ENCODE measurements around the gene CDKN2A.

Gene CDKN2A

DNA sequence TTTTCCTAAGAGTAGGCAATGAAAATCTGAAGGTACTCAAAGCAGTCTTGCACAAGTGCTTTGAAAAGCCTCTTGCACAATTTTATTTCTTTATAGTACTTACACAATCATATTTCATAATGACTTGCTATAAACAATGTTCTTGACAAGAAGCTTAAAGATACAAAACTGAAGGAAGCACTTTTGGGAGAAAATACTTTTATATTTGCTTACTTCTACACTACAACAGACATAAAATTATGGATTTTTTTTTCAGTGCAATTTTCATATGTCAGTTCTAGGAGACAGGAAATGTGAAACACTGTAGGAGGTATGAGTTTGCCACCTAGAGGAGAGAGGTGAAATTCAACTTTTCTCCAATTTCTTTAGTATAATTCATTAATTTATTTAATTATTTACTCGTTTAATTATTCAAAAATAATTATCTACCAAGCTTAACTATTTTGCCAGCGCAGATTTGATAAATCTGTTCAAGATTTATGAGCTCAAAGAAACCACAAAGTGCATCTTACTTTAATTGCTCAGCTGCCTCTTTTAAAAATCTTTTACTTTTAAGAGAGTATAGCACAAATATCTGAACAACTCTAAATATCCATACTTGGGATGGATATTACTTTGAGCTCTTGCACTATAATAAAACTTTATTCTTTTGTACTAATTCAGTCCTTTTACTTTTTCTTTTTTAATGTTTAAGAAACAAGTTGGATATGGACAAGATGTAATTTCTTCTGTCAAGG is 43.9 kb upstream of the CDKN2A start:
- Histone ChIP-seq H3K27me3 (ENCODE audit: insufficient read depth, poor library complexity, severe bottlenecking) (no peaks in the 10 kb centered on the region), H3K4me3 (replicated peaks; ENCODE audit: insufficient read depth, low read length) (no peak overlapping the region), H3K27ac (replicated peaks) (no peak overlapping the region; the same call in 1 of the 2 replicates)
- no peak for TF ChIP-seq POLR2AphosphoS5 (IDR thresholded peaks at IDR 0.05; ENCODE audit: low read depth)
- TF ChIP-seq, protein P1, sequence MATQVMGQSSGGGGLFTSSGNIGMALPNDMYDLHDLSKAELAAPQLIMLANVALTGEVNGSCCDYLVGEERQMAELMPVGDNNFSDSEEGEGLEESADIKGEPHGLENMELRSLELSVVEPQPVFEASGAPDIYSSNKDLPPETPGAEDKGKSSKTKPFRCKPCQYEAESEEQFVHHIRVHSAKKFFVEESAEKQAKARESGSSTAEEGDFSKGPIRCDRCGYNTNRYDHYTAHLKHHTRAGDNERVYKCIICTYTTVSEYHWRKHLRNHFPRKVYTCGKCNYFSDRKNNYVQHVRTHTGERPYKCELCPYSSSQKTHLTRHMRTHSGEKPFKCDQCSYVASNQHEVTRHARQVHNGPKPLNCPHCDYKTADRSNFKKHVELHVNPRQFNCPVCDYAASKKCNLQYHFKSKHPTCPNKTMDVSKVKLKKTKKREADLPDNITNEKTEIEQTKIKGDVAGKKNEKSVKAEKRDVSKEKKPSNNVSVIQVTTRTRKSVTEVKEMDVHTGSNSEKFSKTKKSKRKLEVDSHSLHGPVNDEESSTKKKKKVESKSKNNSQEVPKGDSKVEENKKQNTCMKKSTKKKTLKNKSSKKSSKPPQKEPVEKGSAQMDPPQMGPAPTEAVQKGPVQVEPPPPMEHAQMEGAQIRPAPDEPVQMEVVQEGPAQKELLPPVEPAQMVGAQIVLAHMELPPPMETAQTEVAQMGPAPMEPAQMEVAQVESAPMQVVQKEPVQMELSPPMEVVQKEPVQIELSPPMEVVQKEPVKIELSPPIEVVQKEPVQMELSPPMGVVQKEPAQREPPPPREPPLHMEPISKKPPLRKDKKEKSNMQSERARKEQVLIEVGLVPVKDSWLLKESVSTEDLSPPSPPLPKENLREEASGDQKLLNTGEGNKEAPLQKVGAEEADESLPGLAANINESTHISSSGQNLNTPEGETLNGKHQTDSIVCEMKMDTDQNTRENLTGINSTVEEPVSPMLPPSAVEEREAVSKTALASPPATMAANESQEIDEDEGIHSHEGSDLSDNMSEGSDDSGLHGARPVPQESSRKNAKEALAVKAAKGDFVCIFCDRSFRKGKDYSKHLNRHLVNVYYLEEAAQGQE (IDR thresholded peaks at IDR 0.05; ENCODE audit: insufficient replicate concordance, low read depth): no peak
- TF ChIP-seq, protein P2, sequence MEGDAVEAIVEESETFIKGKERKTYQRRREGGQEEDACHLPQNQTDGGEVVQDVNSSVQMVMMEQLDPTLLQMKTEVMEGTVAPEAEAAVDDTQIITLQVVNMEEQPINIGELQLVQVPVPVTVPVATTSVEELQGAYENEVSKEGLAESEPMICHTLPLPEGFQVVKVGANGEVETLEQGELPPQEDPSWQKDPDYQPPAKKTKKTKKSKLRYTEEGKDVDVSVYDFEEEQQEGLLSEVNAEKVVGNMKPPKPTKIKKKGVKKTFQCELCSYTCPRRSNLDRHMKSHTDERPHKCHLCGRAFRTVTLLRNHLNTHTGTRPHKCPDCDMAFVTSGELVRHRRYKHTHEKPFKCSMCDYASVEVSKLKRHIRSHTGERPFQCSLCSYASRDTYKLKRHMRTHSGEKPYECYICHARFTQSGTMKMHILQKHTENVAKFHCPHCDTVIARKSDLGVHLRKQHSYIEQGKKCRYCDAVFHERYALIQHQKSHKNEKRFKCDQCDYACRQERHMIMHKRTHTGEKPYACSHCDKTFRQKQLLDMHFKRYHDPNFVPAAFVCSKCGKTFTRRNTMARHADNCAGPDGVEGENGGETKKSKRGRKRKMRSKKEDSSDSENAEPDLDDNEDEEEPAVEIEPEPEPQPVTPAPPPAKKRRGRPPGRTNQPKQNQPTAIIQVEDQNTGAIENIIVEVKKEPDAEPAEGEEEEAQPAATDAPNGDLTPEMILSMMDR (IDR thresholded peaks at IDR 0.05; ENCODE audit: insufficient read depth, low read length): no peak
- no peak for TF ChIP-seq GABPA (IDR thresholded peaks at IDR 0.05; ENCODE audit: low read depth)
- TF ChIP-seq SPI1 (IDR thresholded peaks at IDR 0.05; ENCODE audit: borderline replicate concordance, low read depth): no peak
- peak in 1 of 2 experiments; percentile 36 for DNase-seq (ENCODE audit: low read depth in 1 of 2, low spot score in 1 of 2)

DNA sequence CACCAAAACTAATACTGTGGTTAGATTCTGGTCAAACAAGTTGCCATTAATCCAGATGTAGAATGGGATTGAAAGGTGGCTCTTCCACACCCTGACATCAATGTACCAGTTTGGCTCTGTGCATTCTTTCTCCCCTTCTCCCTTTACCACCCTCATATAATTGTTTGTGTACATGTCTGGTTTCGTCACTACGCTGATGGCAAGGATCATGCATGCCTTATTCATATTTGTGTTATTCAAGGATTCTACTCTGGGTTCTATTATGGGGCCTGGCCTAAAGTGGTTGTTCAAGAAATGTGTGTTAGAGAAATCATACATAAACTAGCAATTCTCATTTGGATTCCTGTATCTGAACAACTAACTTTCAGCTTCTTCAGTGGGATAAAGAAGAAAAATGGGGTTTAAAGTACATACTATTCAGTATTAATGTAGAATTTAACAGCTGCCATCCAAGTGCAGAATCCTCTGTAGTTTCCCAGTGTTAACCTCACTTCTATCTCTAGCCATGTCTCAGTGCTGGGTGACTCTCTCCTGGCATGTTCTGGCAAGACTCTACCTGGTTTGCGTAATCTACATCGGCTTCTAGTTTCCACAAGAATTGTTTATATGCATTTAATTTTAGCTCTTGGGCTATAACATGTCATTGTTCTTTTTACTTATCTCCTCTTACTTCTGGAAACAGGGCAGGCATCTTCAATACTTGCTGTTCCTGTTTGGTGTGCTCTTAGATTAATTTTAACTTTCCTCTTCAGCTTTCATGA is 42.9 kb upstream of the CDKN2A start:
- H3K4me3 ChIP-seq (replicated peaks; ENCODE audit: insufficient read depth, low read length): no peak overlapping the region
- H3K27ac ChIP-seq (replicated peaks): 0 out of 2 replicates have a peak overlapping the region, but pooled peaks have one; percentile 14
- no peak for TF ChIP-seq SPI1 (IDR thresholded peaks at IDR 0.05; ENCODE audit: borderline replicate concordance, low read depth)
- TF ChIP-seq, protein P2 (IDR thresholded peaks at IDR 0.05; ENCODE audit: insufficient read depth, low read length): no peak
- TF ChIP-seq, protein P1 (IDR thresholded peaks at IDR 0.05; ENCODE audit: insufficient replicate concordance, low read depth): no peak
- no peak for TF ChIP-seq POLR2AphosphoS5 (IDR thresholded peaks at IDR 0.05; ENCODE audit: low read depth)
- no peak for TF ChIP-seq GABPA (IDR thresholded peaks at IDR 0.05; ENCODE audit: low read depth)
- DNase-seq (ENCODE audit: low read depth in 1 of 2, low spot score in 1 of 2): no peak
- H3K27me3 ChIP-seq (ENCODE audit: insufficient read depth, poor library complexity, severe bottlenecking): no peaks in the 10 kb centered on the region

DNA sequence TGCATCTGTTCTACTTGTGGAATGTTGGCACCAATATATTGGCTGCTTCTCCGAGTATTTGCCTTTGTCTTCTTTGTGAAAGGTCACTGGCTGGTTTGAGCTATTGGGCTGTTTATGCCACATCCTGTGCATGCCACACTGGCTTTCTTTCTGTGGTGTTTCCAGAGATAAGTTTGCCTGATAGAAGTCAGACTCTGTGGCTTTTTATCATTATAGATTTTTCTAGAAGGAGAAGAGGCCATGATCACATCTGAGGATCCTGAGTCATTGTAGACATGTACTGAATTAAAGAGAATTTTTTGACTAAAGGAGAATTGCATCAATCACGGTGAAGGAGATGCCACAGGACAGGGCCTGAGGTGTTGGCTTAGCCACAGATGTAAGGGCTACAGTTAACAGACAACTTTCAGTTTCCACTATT is 41.4 kb upstream of the CDKN2A start:
- Histone ChIP-seq H3K27ac (replicated peaks) (no peak overlapping the region), H3K27me3 (ENCODE audit: insufficient read depth, poor library complexity, severe bottlenecking) (no peaks in the 10 kb centered on the region), H3K4me3 (replicated peaks; ENCODE audit: insufficient read depth, low read length) (no peak overlapping the region)
- no peak for DNase-seq (ENCODE audit: low read depth in 1 of 2, low spot score in 1 of 2)
- TF ChIP-seq, protein P1 (IDR thresholded peaks at IDR 0.05; ENCODE audit: insufficient replicate concordance, low read depth): no peak
- no peak for TF ChIP-seq SPI1 (IDR thresholded peaks at IDR 0.05; ENCODE audit: borderline replicate concordance, low read depth)
- no peak for TF ChIP-seq POLR2AphosphoS5 (IDR thresholded peaks at IDR 0.05; ENCODE audit: low read depth)
- TF ChIP-seq GABPA (IDR thresholded peaks at IDR 0.05; ENCODE audit: low read depth): no peak
- TF ChIP-seq, protein P2 (IDR thresholded peaks at IDR 0.05; ENCODE audit: insufficient read depth, low read length): no peak
